Upper lobe of left lung (tissue), 6 donors: ENCODE measurements around the gene KRTAP5-6. TPM values are rescaled to one million over a fixed set of nuclear protein-coding genes. Genes with fewer than 3 reads are reported as not detected.

ENCODE experiments used
- ATAC-seq, 2 donors: fragments of 200-7000 bp; cut with Tn5 transposase; one replicate each; pipeline ENCODE4 v1.9.1; 2022; ENCODE audit warnings: mild to moderate bottlenecking in 2 of 2, moderate library complexity in 2 of 2; ENCODE audit not compliant: low FRiP score in 2 of 2
- DNase-seq, 2 donors: peaks; one replicate each; pipeline ENCODE4 v3.0.0-alpha.2; 2019 to 2020
- H3K27ac ChIP-seq, 4 donors: fragments of 200-600 bp; sonication (generic); one replicate each; pipeline ENCODE4 v1.5.1; 2016 to 2019
- H3K27me3 ChIP-seq, 4 donors: fragments of 200-600 bp; sonication (generic); one replicate each; pipeline ENCODE4 v1.5.1; 2017 to 2019
- H3K36me3 ChIP-seq, 4 donors: fragments of 200-600 bp; sonication (generic); one replicate each; pipeline ENCODE4 v1.5.1; 2016 to 2019
- H3K4me1 ChIP-seq, 4 donors: fragments of 200-600 bp; sonication (generic); one replicate each; pipeline ENCODE4 v1.5.1; 2018 to 2019
- H3K4me3 ChIP-seq, 4 donors: fragments of 200-600 bp; sonication (generic); one replicate each; pipeline ENCODE4 v1.5.1; 2017 to 2019; ENCODE audit warnings: mild to moderate bottlenecking in 2 of 4, moderate library complexity in 1 of 4
- H3K9me3 ChIP-seq, 4 donors: fragments of 200-600 bp; sonication (generic); one replicate each; pipeline ENCODE4 v1.5.1; 2018 to 2019
- CTCF ChIP-seq, 6 experiments: fragments of 450-650 bp in 4 of 6; fragments of 200-600 bp in 2 of 6; sonication (generic) in 2 of 6; IDR thresholded peaks; one replicate each; pipeline ENCODE4 v1.5.1; 2016 to 2019; ENCODE audit warnings: antibody characterized with exemption in 6 of 6
- EP300 ChIP-seq, 4 donors: sonication (generic); formaldehyde crosslinking; IDR thresholded peaks; one replicate each; pipeline ENCODE4 v1.5.1; 2017; ENCODE audit warnings: antibody characterized with exemption in 4 of 4, control low read depth in 2 of 4
- POLR2A ChIP-seq, 4 donors: fragments of 450-650 bp; IDR thresholded peaks; one replicate each; pipeline ENCODE4 v1.5.1; 2016 to 2017; ENCODE audit warnings: antibody characterized with exemption in 4 of 4, mild to moderate bottlenecking in 2 of 4
- POLR2AphosphoS5 ChIP-seq, 2 donors: sonication (generic); formaldehyde crosslinking; IDR thresholded peaks; one replicate each; pipeline ENCODE4 v1.5.1; 2017; ENCODE audit warnings: antibody characterized with exemption in 2 of 2
- WGBS, 2 donors: methylation state at CpG; one replicate each; pipeline ENCODE4 v1.1.5; 2017 to 2018; 5-methylcytosine and 5-hydroxymethylcytosine counted together
- total RNA-seq, 6 donors: library from RNA; depleted of rRNA in 4 of 6; stranded (reverse); fragments of >200 nt in 4 of 6; gene quantifications; one replicate each; pipeline versions ENCODE4 v1.1.0 to v1.2.1, GENCODE V29; 2016 to 2021
- donor health status: DM: no; HTN: no; CAD: no; lungs with moderate emphysema.
- donor health status: DM: no; HTN: yes; CAD: no; lungs with severe emphysema.

KRTAP5-6 gene
- total RNA-seq, 6 donors from 2014 or later: not detected

- Histone ChIP-seq H3K4me1 (no peaks in the 10 kb centered on the region), H3K36me3 (no peaks in the 10 kb centered on the region), H3K9me3 (no peaks in the 10 kb centered on the region), H3K27ac (no peak overlapping the region), H3K4me3 (no peak overlapping the region), H3K27me3 (peaks cover 0 to 5% (median 2%) of the 10 kb centered on the region in 4 donors)
- DNase-seq (no peak), ATAC-seq (no peak)
- 62 to 76% methylated on average over 25 of the region's 25 CpGs for WGBS, 2 donors
- TF ChIP-seq CTCF (IDR thresholded peaks at IDR 0.05) (no peak), EP300 (IDR thresholded peaks at IDR 0.05) (no peak), POLR2AphosphoS5 (IDR thresholded peaks at IDR 0.05) (no peak), POLR2A (IDR thresholded peaks at IDR 0.05) (no peak)
Measured at GRCh38 chr11:1728931-1729691, 32.1 kb downstream of the KRTAP5-6 start.

- H3K27me3 ChIP-seq: peaks cover 0 to 5% (median 3%) of the 10 kb centered on the region in 4 donors
Measured at GRCh38 chr11:1729692-1730011, 32.7 kb downstream of the KRTAP5-6 start.

GRCh38 chr11:1730059-1730629, 33.1 kb downstream of the KRTAP5-6 start:
- WGBS, 2 donors: 60 to 63% methylated on average over 9 to 11 of the region's 11 CpGs
- no peak overlapping the region for H3K4me3 ChIP-seq
- DNase-seq (no peak), ATAC-seq (no peak)
- no peak overlapping the region for H3K27ac ChIP-seq
- TF ChIP-seq POLR2A (IDR thresholded peaks at IDR 0.05) (no peak), CTCF (IDR thresholded peaks at IDR 0.05) (no peak), EP300 (IDR thresholded peaks at IDR 0.05) (no peak), POLR2AphosphoS5 (IDR thresholded peaks at IDR 0.05) (no peak)
- H3K4me1 ChIP-seq: no peaks in the 10 kb centered on the region
- H3K9me3 ChIP-seq: no peaks in the 10 kb centered on the region
- H3K27me3 ChIP-seq: peaks cover 0 to 5% (median 3%) of the 10 kb centered on the region in 4 donors
- H3K36me3 ChIP-seq: no peaks in the 10 kb centered on the region

More at GRCh38 chr11:1729692-1730011, 32.7 kb downstream of the KRTAP5-6 start:
- H3K36me3 ChIP-seq: no peaks in the 10 kb centered on the region
- no peak for DNase-seq
- WGBS, 2 donors: 75% methylated on average over 9 of the region's 9 CpGs
- no peak overlapping the region for H3K4me3 ChIP-seq
- no peak for ATAC-seq
- H3K27ac ChIP-seq: no peak overlapping the region
- H3K4me1 ChIP-seq: no peaks in the 10 kb centered on the region
- no peak for TF ChIP-seq EP300 (IDR thresholded peaks at IDR 0.05)
- TF ChIP-seq POLR2AphosphoS5 (IDR thresholded peaks at IDR 0.05): no peak
- no peak for TF ChIP-seq POLR2A (IDR thresholded peaks at IDR 0.05)
- no peak for TF ChIP-seq CTCF (IDR thresholded peaks at IDR 0.05)
- no peaks in the 10 kb centered on the region for H3K9me3 ChIP-seq

- peaks cover 0 to 5% (median 3%) of the 10 kb centered on the region in 4 donors for H3K27me3 ChIP-seq
- no peaks in the 10 kb centered on the region for H3K36me3 ChIP-seq
- no peak overlapping the region for H3K27ac ChIP-seq
- no peak overlapping the region for H3K4me3 ChIP-seq
- DNase-seq (no peak), ATAC-seq (no peak)
- WGBS, 2 donors: 84 to 89% methylated on average over 5 of the region's 5 CpGs
- H3K9me3 ChIP-seq: peaks cover 4 to 6% (median 5%) of the 10 kb centered on the region in 4 donors
- no peaks in the 10 kb centered on the region for H3K4me1 ChIP-seq
- TF ChIP-seq EP300 (IDR thresholded peaks at IDR 0.05) (no peak), CTCF (IDR thresholded peaks at IDR 0.05) (no peak), POLR2AphosphoS5 (IDR thresholded peaks at IDR 0.05) (no peak), POLR2A (IDR thresholded peaks at IDR 0.05) (no peak)
Measured at GRCh38 chr11:1731451-1732059, 34.6 kb downstream of the KRTAP5-6 start.
